GM21381 (cell line): ENCODE results near the gene TMEM9.

ENCODE experiments used
- ATAC-seq: cut with Tn5 transposase; IDR thresholded peaks from one replicate; pipeline ENCODE4 v1.9.1; 2021; ENCODE audit warnings: mild to moderate bottlenecking, moderate library complexity; ENCODE audit not compliant: unreplicated experiment

TMEM9 gene

GRCh38 chr1:201154389-201155165 is at the start of gene TMEM9:
Gene TMEM9, minus strand, starts transcription at chr1:201154474. Its CDS starts 551 bp downstream, at chr1:201153923.
- peak; percentile 98 for ATAC-seq

- no peak for ATAC-seq
Measured at GRCh38 chr1:201198598-201198997, 44.3 kb upstream of the TMEM9 start.

- no peak for ATAC-seq
Measured at GRCh38 chr1:201194046-201194445, 39.8 kb upstream of the TMEM9 start.

- no peak for ATAC-seq
Measured at GRCh38 chr1:201192261-201192788, 38.1 kb upstream of the TMEM9 start.

GRCh38 chr1:201191653-201192260 is 37.5 kb upstream of the TMEM9 start:
- ATAC-seq, result no peak

GRCh38 chr1:201190624-201191051 is 36.4 kb upstream of the TMEM9 start, which contains the start of gene IGFN1:
Gene IGFN1, plus strand, starts transcription at chr1:201190824. Its CDS starts 2,470 bp downstream, at chr1:201193294.
- no peak for ATAC-seq

- ATAC-seq, result no peak
Measured at GRCh38 chr1:201190005-201190404, 35.7 kb upstream of the TMEM9 start.

GRCh38 chr1:201189085-201189484 is 34.8 kb upstream of the TMEM9 start:
- ATAC-seq, result no peak

GRCh38 chr1:201186192-201186591 is 31.9 kb upstream of the TMEM9 start:
- ATAC-seq, result no peak

GRCh38 chr1:201185527-201186128 is 31.4 kb upstream of the TMEM9 start:
- ATAC-seq, result no peak

GRCh38 chr1:201185123-201185453 is 30.8 kb upstream of the TMEM9 start:
- ATAC-seq, result no peak

GRCh38 chr1:201184307-201185122 is 30.2 kb upstream of the TMEM9 start:
- no peak for ATAC-seq

- ATAC-seq, result no peak
Measured at GRCh38 chr1:201183753-201184152, 29.5 kb upstream of the TMEM9 start.

GRCh38 chr1:201183209-201183608 is 28.9 kb upstream of the TMEM9 start:
- ATAC-seq, result no peak

- no peak for ATAC-seq
Measured at GRCh38 chr1:201181726-201182125, 27.5 kb upstream of the TMEM9 start.

GRCh38 chr1:201181323-201181722 is 27.0 kb upstream of the TMEM9 start:
- no peak for ATAC-seq

- ATAC-seq, result no peak
Measured at GRCh38 chr1:201180901-201181300, 26.6 kb upstream of the TMEM9 start.

GRCh38 chr1:201180141-201180540 is 25.9 kb upstream of the TMEM9 start:
- no peak for ATAC-seq

- ATAC-seq, result no peak
Measured at GRCh38 chr1:201178718-201179117, 24.4 kb upstream of the TMEM9 start.

- no peak for ATAC-seq
Measured at GRCh38 chr1:201176940-201177339, 22.7 kb upstream of the TMEM9 start.
